GM18909 (cell line): Measurements from ENCODE around the gene GASK1A.

Source experiments
- ATAC-seq: cut with Tn5 transposase; IDR thresholded peaks from one replicate; pipeline ENCODE4 v1.9.1; 2021; ENCODE audit warnings: mild to moderate bottlenecking; ENCODE audit not compliant: unreplicated experiment, poor library complexity

The GASK1A gene

GRCh38 chr3:43011638-43012037, 32.5 kb downstream of the GASK1A start:
- no peak for ATAC-seq

DNA sequence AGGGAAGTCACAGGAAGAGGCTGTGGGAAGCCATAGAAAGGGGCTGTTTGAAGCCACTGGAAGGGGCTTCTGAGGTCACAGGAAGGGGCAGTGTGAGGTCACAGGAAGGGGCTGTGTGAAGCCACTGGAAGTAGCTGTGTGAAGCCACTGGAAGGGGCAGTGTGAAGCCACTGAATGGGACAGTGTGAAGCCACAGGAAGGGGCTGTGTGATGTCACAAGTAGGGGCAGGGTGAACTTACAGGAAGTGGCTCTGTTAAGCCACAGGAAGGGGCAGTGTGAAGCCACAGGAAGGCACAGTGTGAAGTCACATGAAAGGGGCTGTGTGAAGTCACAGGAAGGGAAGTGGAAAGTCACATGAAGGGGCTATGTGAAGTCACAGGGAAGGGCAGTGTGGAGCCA, 33.1 kb downstream of the GASK1A start:
- ATAC-seq = no peak

GRCh38 chr3:43013256-43013655, 34.1 kb downstream of the GASK1A start:
- no peak for ATAC-seq

DNA sequence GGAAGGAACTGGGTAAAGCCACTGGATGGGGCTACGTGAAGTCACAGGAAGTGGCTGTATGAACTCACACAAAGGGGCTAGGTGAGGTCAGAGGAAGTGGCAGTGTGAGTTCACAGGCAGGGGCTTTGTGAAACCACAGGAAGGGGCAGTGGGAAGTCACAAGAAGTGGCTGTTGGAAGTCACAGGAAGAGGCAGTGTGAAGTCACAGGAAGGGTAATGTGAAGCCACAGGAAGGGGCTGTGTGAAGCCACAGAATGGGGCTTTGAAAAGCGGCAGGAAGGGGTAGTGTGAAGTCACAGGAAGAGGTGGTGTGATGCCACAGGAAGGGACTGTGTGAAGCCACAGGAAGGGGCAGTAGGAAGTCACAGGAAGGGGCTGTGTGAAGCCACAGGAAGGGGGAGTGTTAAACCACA, 34.6 kb downstream of the GASK1A start:
- ATAC-seq = no peak

- no peak for ATAC-seq
Observed at GRCh38 chr3:43014241-43014640, 35.1 kb downstream of the GASK1A start.

DNA sequence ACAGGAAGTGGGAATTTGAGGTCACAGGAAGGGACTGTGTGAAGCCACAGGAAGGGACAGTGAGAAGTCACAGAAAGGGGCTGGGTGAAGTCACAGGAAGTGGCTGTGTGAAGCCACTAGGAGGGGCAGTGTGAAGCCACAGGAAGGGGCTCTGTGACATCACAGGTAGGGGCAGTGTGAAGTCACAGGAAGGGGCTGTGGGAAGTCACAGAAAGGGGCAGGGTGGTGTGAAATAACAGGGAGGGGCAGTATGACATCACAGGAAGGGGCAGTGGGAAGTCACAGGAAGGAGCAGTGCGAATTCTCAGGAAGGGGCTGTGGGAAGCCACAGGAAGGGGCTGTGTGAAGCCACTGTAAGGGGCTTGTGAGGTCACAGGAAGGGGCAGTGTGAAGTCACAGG, 35.8 kb downstream of the GASK1A start:
- no peak for ATAC-seq

- no peak for ATAC-seq
Observed at GRCh38 chr3:43015572-43015971, 36.5 kb downstream of the GASK1A start.

- ATAC-seq = no peak
Observed at GRCh38 chr3:43015991-43016865, 37.1 kb downstream of the GASK1A start.

GRCh38 chr3:43017004-43017403, 37.9 kb downstream of the GASK1A start:
- no peak for ATAC-seq

- no peak for ATAC-seq
Observed at GRCh38 chr3:43017593-43018195, 38.6 kb downstream of the GASK1A start.

DNA sequence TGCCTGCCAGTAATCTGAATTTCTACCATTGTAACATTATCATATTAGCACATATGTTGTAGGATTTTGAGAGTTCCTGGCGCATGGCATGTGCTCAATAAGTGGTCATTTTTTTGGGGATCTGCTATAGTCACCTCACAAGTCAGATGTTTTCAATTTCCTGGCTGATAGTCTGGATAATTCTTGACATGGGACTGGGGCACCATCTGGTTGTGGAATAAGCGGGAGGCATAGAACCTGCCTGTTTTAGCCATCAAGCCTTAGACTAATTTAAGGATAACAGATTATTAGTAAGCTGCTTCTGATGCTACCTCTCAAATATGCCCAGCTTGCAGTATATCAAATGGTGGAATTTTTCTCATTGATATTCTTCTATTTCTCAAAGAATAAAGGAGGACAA, 39.1 kb downstream of the GASK1A start:
- ATAC-seq = no peak

- no peak for ATAC-seq
Observed at GRCh38 chr3:43019006-43019809, 40.1 kb downstream of the GASK1A start.

- no peak for ATAC-seq
Observed at GRCh38 chr3:43019826-43020225, 40.7 kb downstream of the GASK1A start.

DNA sequence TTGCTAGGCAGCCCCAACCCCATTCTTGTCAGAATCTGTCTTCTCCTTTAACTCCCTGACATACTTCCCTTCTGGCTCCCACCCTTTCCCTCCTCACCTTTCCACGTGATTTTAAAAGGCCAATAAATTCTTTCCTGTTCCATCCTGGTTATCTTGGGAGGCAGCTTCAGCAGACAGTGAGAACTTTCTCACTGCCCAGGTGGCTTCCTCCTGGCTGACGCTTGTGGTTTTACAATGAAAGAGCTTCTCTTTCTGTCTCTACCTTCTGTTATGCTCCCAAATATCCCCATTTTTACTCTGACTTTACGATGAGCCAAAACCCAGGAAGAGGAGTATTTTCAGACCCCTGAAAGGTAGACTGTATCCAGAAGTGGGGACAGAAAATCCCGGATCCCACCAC, 42.1 kb downstream of the GASK1A start:
- ATAC-seq = no peak

GRCh38 chr3:43022121-43022520, 43.0 kb downstream of the GASK1A start:
- no peak for ATAC-seq

DNA sequence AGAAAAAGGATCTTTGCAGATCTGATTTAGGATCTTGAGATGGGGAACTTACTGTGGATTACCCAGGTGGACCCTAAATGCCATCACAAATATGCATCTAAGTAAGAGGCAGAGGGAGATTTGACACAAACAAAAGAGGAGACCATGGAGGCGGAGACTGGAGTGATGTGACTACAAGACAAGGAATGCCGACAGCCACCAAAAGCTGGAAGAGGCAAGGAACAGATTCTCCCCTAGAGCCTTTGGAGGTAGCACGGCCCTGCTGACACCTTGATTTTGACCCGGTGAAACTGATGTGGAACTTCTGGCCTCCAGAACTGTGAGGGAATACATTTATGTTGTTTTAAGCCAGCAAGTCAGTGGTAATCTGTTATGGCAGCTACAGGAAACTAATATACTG, 44.0 kb downstream of the GASK1A start:
- no peak for ATAC-seq

DNA sequence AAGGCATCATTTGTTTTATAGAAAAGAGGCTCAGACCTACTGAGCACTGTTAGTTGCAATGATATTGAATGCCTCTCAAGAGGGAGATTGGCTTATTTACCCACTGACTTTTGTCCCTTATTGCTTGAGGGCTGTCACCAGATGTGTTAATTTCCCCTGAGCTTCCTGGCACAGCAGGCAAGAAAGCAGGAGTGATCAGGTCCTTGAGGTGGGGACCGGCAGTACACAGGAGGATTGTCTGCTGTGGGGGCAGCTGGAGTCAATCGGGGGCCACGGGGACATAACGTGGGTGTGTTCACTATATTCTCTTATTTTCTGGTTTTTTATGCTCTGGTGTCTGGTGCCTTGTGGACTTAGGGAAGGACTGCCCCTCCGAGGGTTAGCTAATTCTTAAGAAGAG, 44.6 kb downstream of the GASK1A start:
- no peak for ATAC-seq

GRCh38 chr3:43024181-43024885, 45.2 kb downstream of the GASK1A start:
- ATAC-seq = no peak

- no peak for ATAC-seq
Observed at GRCh38 chr3:43025423-43025822, 46.3 kb downstream of the GASK1A start.

GRCh38 chr3:43028001-43028400, 48.9 kb downstream of the GASK1A start:
- ATAC-seq = no peak
